Esophagus muscularis mucosa (tissue), 4 donors: ENCODE data around the gene SLBP. TPM values are rescaled to one million over a fixed set of nuclear protein-coding genes. Genes with fewer than 3 reads are reported as not detected.

Experiments used
- DNase-seq: peaks from one replicate; pipeline ENCODE4 v3.0.0-alpha.2; 2017; ENCODE audit errors: extremely low spot score
- H3K27ac ChIP-seq, 4 donors: fragments of 200-600 bp; sonication (generic); replicated peaks in 1 of 4; 1 replicate in 3 of 4; 2 replicates in 1 of 4; pipeline ENCODE4 v1.5.1; 2016 to 2019; ENCODE audit warnings: mild to moderate bottlenecking in 1 of 4
- H3K27me3 ChIP-seq, 4 donors: fragments of 200-600 bp; sonication (generic); one replicate each; pipeline versions ENCODE4 v1.5.1 to v1.6.0; 2016 to 2019
- H3K36me3 ChIP-seq, 4 donors: fragments of 200-600 bp; sonication (generic); one replicate each; pipeline ENCODE4 v1.5.1; 2016 to 2019
- H3K4me1 ChIP-seq, 4 donors: fragments of 200-600 bp; sonication (generic); one replicate each; pipeline ENCODE4 v1.5.1; 2016 to 2019
- H3K4me3 ChIP-seq, 4 donors: fragments of 200-600 bp; sonication (generic); 1 replicate in 2 of 4; 2 replicates in 2 of 4; pipeline ENCODE4 v1.5.1; 2016 to 2019; ENCODE audit warnings: mild to moderate bottlenecking in 4 of 4, moderate library complexity in 1 of 4
- H3K9me3 ChIP-seq, 4 donors: fragments of 200-600 bp; sonication (generic); 1 replicate in 3 of 4; 2 replicates in 1 of 4; pipeline ENCODE4 v1.5.1; 2016 to 2019
- CTCF ChIP-seq, 3 experiments: fragments of 200-600 bp in 2 of 3; fragments of 450-650 bp in 1 of 3; sonication (generic) in 2 of 3; IDR thresholded peaks; one replicate each; pipeline ENCODE4 v1.5.1; 2017 to 2019; ENCODE audit warnings: antibody characterized with exemption in 3 of 3, mild to moderate bottlenecking in 2 of 3, moderate library complexity in 1 of 3
- EP300 ChIP-seq: sonication (generic); formaldehyde crosslinking; IDR thresholded peaks from one replicate; pipeline ENCODE4 v1.6.1; 2017; ENCODE audit warnings: antibody characterized with exemption
- POLR2A ChIP-seq: fragments of 450-650 bp; IDR thresholded peaks from one replicate; pipeline ENCODE4 v1.6.1; 2017; ENCODE audit warnings: antibody characterized with exemption, moderate library complexity, mild to moderate bottlenecking, low read depth
- POLR2AphosphoS5 ChIP-seq, 2 donors: sonication (generic); formaldehyde crosslinking; IDR thresholded peaks; one replicate each; pipeline ENCODE4 v1.6.1; 2017; ENCODE audit warnings: antibody characterized with exemption in 2 of 2
- WGBS: methylation state at CpG from one replicate; pipeline ENCODE4 v1.1.5; 2018; 5-methylcytosine and 5-hydroxymethylcytosine counted together
- intact Hi-C: fragments of 100-400 bp; cut with DNase I; formaldehyde crosslinking; loops from one replicate; pipeline ENCODE4 v1.15.1; 2023
- total RNA-seq, 4 donors: library from RNA; depleted of rRNA; stranded (reverse); fragments of >200 nt; gene quantifications; one replicate each; pipeline versions ENCODE4 v1.1.0 to v1.2.1, GENCODE V29; 2016

The SLBP gene
- total RNA-seq, 4 donors from 2014 or later: 41.5 to 56.1 (median 45.5) TPM

GRCh38 chr4:1732911-1733310 is 20.8 kb upstream of the SLBP start:
- TF ChIP-seq POLR2AphosphoS5 (IDR thresholded peaks at IDR 0.05): no peak
- DNase-seq: no peak
- H3K4me3 ChIP-seq: no peak overlapping the region
- peaks cover 15 to 21% (median 20%) of the 10 kb centered on the region in 4 donors for H3K4me1 ChIP-seq
- WGBS: 94% methylated on average over 10 of the region's 10 CpGs
- H3K36me3 ChIP-seq: peaks cover 7 to 79% (median 78%) of the 10 kb centered on the region in 4 donors
- H3K9me3 ChIP-seq: peaks cover 0 to 5% (median 3%) of the 10 kb centered on the region in 4 donors
- H3K27me3 ChIP-seq: no peaks in the 10 kb centered on the region
- no peak overlapping the region for H3K27ac ChIP-seq
- intact Hi-C loops: no loop called here

GRCh38 chr4:1731180-1731579 is 19.1 kb upstream of the SLBP start:
- H3K27ac ChIP-seq: no peak overlapping the region
- no peaks in the 10 kb centered on the region for H3K9me3 ChIP-seq
- intact Hi-C loops: no loop called here
- TF ChIP-seq POLR2AphosphoS5 (IDR thresholded peaks at IDR 0.05) (no peak), EP300 (no peak), POLR2A (no peak), CTCF (IDR thresholded peaks at IDR 0.05) (no peak)
- WGBS: 95% methylated on average over 9 of the region's 10 CpGs
- peaks cover 27 to 38% (median 34%) of the 10 kb centered on the region in 4 donors for H3K4me1 ChIP-seq
- H3K27me3 ChIP-seq: no peaks in the 10 kb centered on the region
- DNase-seq: no peak
- H3K4me3 ChIP-seq: no peak overlapping the region
- H3K36me3 ChIP-seq: peaks cover 0 to 68% (median 67%) of the 10 kb centered on the region in 4 donors

GRCh38 chr4:1730532-1731135 is 18.5 kb upstream of the SLBP start:
- WGBS: 98% methylated on average over 12 of the region's 16 CpGs
- intact Hi-C loops: no loop called here
- H3K4me3 ChIP-seq: no peak overlapping the region
- peaks cover 27 to 43% (median 38%) of the 10 kb centered on the region in 4 donors for H3K4me1 ChIP-seq
- peaks cover 0 to 66% (median 62%) of the 10 kb centered on the region in 4 donors for H3K36me3 ChIP-seq
- TF ChIP-seq EP300 (no peak), CTCF (IDR thresholded peaks at IDR 0.05) (no peak), POLR2A (no peak), POLR2AphosphoS5 (IDR thresholded peaks at IDR 0.05) (no peak)
- no peaks in the 10 kb centered on the region for H3K27me3 ChIP-seq
- H3K9me3 ChIP-seq: no peaks in the 10 kb centered on the region
- no peak overlapping the region for H3K27ac ChIP-seq
- DNase-seq: no peak

GRCh38 chr4:1728061-1728980 is 16.2 kb upstream of the SLBP start:
- no peak for TF ChIP-seq POLR2AphosphoS5 (IDR thresholded peaks at IDR 0.05)
- TF ChIP-seq POLR2A: no peak
- TF ChIP-seq CTCF (IDR thresholded peaks at IDR 0.05): no peak
- no peak for TF ChIP-seq EP300
- Histone ChIP-seq H3K4me3 (peak overlapping the region in 2 of 4 donors; percentile 1 to 15), H3K27me3 (no peaks in the 10 kb centered on the region), H3K9me3 (no peaks in the 10 kb centered on the region), H3K27ac (peak overlapping the region; percentile 12 to 64 (median 38)), H3K36me3 (peaks cover 0 to 66% (median 54%) of the 10 kb centered on the region in 4 donors), H3K4me1 (peaks cover 27 to 44% (median 38%) of the 10 kb centered on the region in 4 donors)
- 84% methylated on average over 24 of the region's 31 CpGs for whole genome bisulfite sequencing
- intact Hi-C loops: loop anchor here (10.0 kb wide), 1 partner anchor 374 kb away; no protein-coding TSS in a partner anchor
- DNase-seq: no peak
